A549 (cell line): ENCODE results near the gene MOK. TPM values are rescaled to one million over a fixed set of nuclear protein-coding genes. Genes with fewer than 3 reads are reported as not detected.

Experiments used
- ATAC-seq, 2 experiments: fragments of 200-7000 bp in 1 of 2; fragments of >200 bp in 1 of 2; cut with Nextera tagmentation in 1 of 2; cut with Tn5 transposase in 1 of 2; 3 replicates each; pipeline versions ENCODE4 v1.8.0 to v1.9.1; 2018 to 2020; ENCODE audit warnings: mild to moderate bottlenecking in 1 of 2, moderate library complexity in 1 of 2
- CTCF ChIA-PET: fragments of 300-600 bp; sonication (Branson Sonifier 250); formaldehyde crosslinking; extraction: SDS; loops from one replicate; lab custom pipeline; 2021; ENCODE audit warnings: antibody characterized with exemption, inconsistent platforms; lab: Yijun Ruan, JAX
- POLR2A ChIA-PET: fragments of 350-600 bp; formaldehyde crosslinking; extraction: SDS; loops from one replicate; lab custom pipeline; 2021; ENCODE audit warnings: antibody characterized with exemption, inconsistent platforms; lab: Yijun Ruan, JAX
- DNase-seq, 2 experiments: peaks; one replicate each; pipeline versions ENCODE4 v3.0.0 to v3.0.0-alpha.2; 2011 to 2016; ENCODE audit warnings: low read depth in 1 of 2, low spot score in 1 of 2
- FAIRE-seq: peaks from 2 replicates; lab custom pipeline; 2011; peaks lifted over from hg19 to GRCh38; lab: Jason Lieb, UNC
- H3K27ac ChIP-seq, 2 experiments: fragments of >200 bp; sonication (Bioruptor Twin); formaldehyde crosslinking; 3 replicates each; pipeline ENCODE4 v1.5.1; 2016 to 2017
- H3K4me1 ChIP-seq: fragments of >200 bp; sonication (Bioruptor Twin); formaldehyde crosslinking; 3 replicates; pipeline ENCODE4 v1.6.1; 2016
- H3K4me2 ChIP-seq: fragments of >200 bp; sonication (Bioruptor Twin); formaldehyde crosslinking; 3 replicates; pipeline ENCODE4 v1.6.1; 2016
- H3K4me3 ChIP-seq: fragments of >200 bp; sonication (Bioruptor Twin); formaldehyde crosslinking; 3 replicates; pipeline ENCODE4 v1.5.1; 2016
- H3K9me3 ChIP-seq: fragments of >200 bp; sonication (Bioruptor Twin); formaldehyde crosslinking; 3 replicates; pipeline ENCODE4 v1.6.1; 2016
- CEBPB ChIP-seq, 2 experiments: fragments of >200 bp in 1 of 2; sonication (Bioruptor Twin) in 1 of 2; formaldehyde crosslinking in 1 of 2; IDR thresholded peaks; 2 replicates each; pipeline ENCODE4 v1.6.1; 2012 to 2016
- CTCF ChIP-seq: fragments of >200 bp; sonication (Bioruptor Twin); formaldehyde crosslinking; IDR thresholded peaks from 3 replicates; pipeline ENCODE4 v1.5.1; 2016
- EHF ChIP-seq: fragments of 250-450 bp; sonication (Bioruptor Pico); IDR thresholded peaks from 2 replicates; pipeline ENCODE4 v1.5.0; 2020; ENCODE audit warnings: mild to moderate bottlenecking
- EHMT2 ChIP-seq: fragments of 200-600 bp; sonication (generic); IDR thresholded peaks from 2 replicates; pipeline ENCODE4 v1.6.1; 2016; ENCODE audit warnings: antibody characterized with exemption, low read depth, mild to moderate bottlenecking, moderate library complexity
- FOSB ChIP-seq: fragments of 250-450 bp; sonication (Bioruptor Pico); IDR thresholded peaks from 2 replicates; pipeline ENCODE4 v1.5.0; 2020; ENCODE audit warnings: mild to moderate bottlenecking, moderate library complexity
- GATA3 ChIP-seq: IDR thresholded peaks from 2 replicates; pipeline ENCODE4 v1.6.1; 2012; ENCODE audit warnings: borderline replicate concordance
- HDAC2 ChIP-seq: fragments of 200-600 bp; sonication (generic); IDR thresholded peaks from 2 replicates; pipeline ENCODE4 v1.6.1; 2016
- HES2 ChIP-seq: fragments of >200 bp; sonication (Bioruptor Twin); formaldehyde crosslinking; IDR thresholded peaks from 2 replicates; pipeline ENCODE4 v1.6.1; 2016
- HOXB13 ChIP-seq: fragments of 250-450 bp; sonication (Bioruptor Pico); IDR thresholded peaks from 2 replicates; pipeline ENCODE4 v1.5.0; 2020; ENCODE audit warnings: low read depth, mild to moderate bottlenecking, moderate library complexity
- HOXB5 ChIP-seq: fragments of 250-450 bp; sonication (Bioruptor Pico); IDR thresholded peaks from 2 replicates; pipeline ENCODE4 v1.5.0; 2020; ENCODE audit warnings: mild to moderate bottlenecking, moderate library complexity
- MAZ ChIP-seq: fragments of 150-350 bp; IDR thresholded peaks from 2 replicates; pipeline ENCODE4 v1.6.1; 2014; ENCODE audit warnings: antibody characterized with exemption, low read depth, low read length, borderline replicate concordance
- PBX3 ChIP-seq: IDR thresholded peaks from 2 replicates; pipeline ENCODE4 v1.6.1; 2012
- RAD21 ChIP-seq, 2 experiments: fragments of >200 bp in 1 of 2; sonication (Bioruptor Twin) in 1 of 2; formaldehyde crosslinking in 1 of 2; IDR thresholded peaks in 1 of 2; conservative IDR thresholded peaks in 1 of 2; 2 replicates in 1 of 2; 3 replicates in 1 of 2; pipeline ENCODE4 v1.6.1; 2012 to 2018; ENCODE audit warnings: inconsistent platforms in 1 of 2
- RARB ChIP-seq: fragments of 250-450 bp; sonication (Bioruptor Pico); IDR thresholded peaks from 2 replicates; pipeline ENCODE4 v1.8.0; 2021; ENCODE audit warnings: mild to moderate bottlenecking, moderate library complexity
- RCOR1 ChIP-seq: fragments of 150-350 bp; IDR thresholded peaks from 2 replicates; pipeline ENCODE4 v1.6.1; 2014; ENCODE audit warnings: antibody characterized with exemption, low read length, low read depth
- RFX5 ChIP-seq: fragments of 450-650 bp; IDR thresholded peaks from 2 replicates; pipeline ENCODE4 v1.7.1; 2014; ENCODE audit warnings: antibody characterized with exemption, mild to moderate bottlenecking, moderate library complexity
- RNF2 ChIP-seq: fragments of 200-600 bp; sonication (generic); IDR thresholded peaks from 2 replicates; pipeline ENCODE4 v1.6.1; 2016; ENCODE audit warnings: low read depth, mild to moderate bottlenecking, antibody characterized with exemption, moderate library complexity, borderline replicate concordance
- SMC3 ChIP-seq: fragments of >200 bp; sonication (Bioruptor Twin); formaldehyde crosslinking; IDR thresholded peaks from 3 replicates; pipeline ENCODE4 v1.6.1; 2018; ENCODE audit warnings: inconsistent platforms
- TP53 ChIP-seq: fragments of 250-450 bp; sonication (Bioruptor Pico); IDR thresholded peaks from 2 replicates; pipeline ENCODE4 v1.5.0; 2021; ENCODE audit warnings: mild to moderate bottlenecking, moderate library complexity
- USF2 ChIP-seq: fragments of 450-650 bp; IDR thresholded peaks from 2 replicates; pipeline ENCODE4 v1.6.1; 2014; ENCODE audit warnings: antibody characterized with exemption
- ZC3H11A ChIP-seq: fragments of 450-650 bp; IDR thresholded peaks from 2 replicates; pipeline ENCODE4 v1.6.1; 2014; ENCODE audit warnings: antibody characterized with exemption, mild to moderate bottlenecking
- ZNF302 ChIP-seq: fragments of 250-450 bp; sonication (Bioruptor Pico); IDR thresholded peaks from 2 replicates; pipeline ENCODE4 v1.9.0; 2021; ENCODE audit warnings: inconsistent platforms, mild to moderate bottlenecking, moderate library complexity
- WGBS: methylation state at CpG from one replicate; pipeline ENCODE4 v1.1.6; 2017; ENCODE audit errors: missing lambda C conversion rate; 5-methylcytosine and 5-hydroxymethylcytosine counted together
- polyA plus RNA-seq, 4 experiments: library from polyadenylated mRNA; depleted of rRNA in 3 of 4; stranded (reverse); fragments of >200 nt; fragmentation: RNase III in 1 of 4; extraction: RNeasy Plus Mini Kit Qiagen cat#74134 plus additional on column Dnase treatment in 1 of 4; gene quantifications; 2 replicates in 3 of 4; 3 replicates in 1 of 4; pipeline ENCODE4 v1.2.3, GENCODE V29; 2011 to 2017

Gene MOK
- polyA plus RNA-seq, 2 of the 4 experiments (the other 2 are of a cell fraction) = 12.6 to 18.5 TPM

GRCh38 chr14:102326583-102326982, 21.6 kb upstream of the MOK start:
- Histone ChIP-seq H3K4me1 (peaks cover 8% of the 10 kb centered on the region; the same call in 2 of the 3 replicates), H3K9me3 (no peaks in the 10 kb centered on the region), H3K4me2 (no peak overlapping the region), H3K27ac (no peak overlapping the region), H3K4me3 (no peak overlapping the region)
- POLR2A ChIA-PET = no interaction called here
- DNase-seq (no peak), FAIRE-seq (no peak), ATAC-seq (no peak)
- CTCF ChIA-PET = no interaction called here
- TF ChIP-seq GATA3 = no peak
- no peak for TF ChIP-seq FOSB (CRISPR knock-in tag)
- no peak for TF ChIP-seq RAD21 (conservative IDR thresholded peaks at IDR 0.05 in 1 of 2, IDR thresholded peaks at IDR 0.05 in 1 of 2)
- no peak for TF ChIP-seq HOXB13 (CRISPR knock-in tag)
- no peak for TF ChIP-seq SMC3
- 91% methylated on average over 14 of the region's 14 CpGs for WGBS

- FAIRE-seq (no peak), DNase-seq (no peak), ATAC-seq (no peak)
- no peak overlapping the region for H3K4me3 ChIP-seq
- no peak overlapping the region for H3K4me2 ChIP-seq
- ChIA-PET CTCF (interaction anchor here (1.1 kb wide), 3 partner anchors 9 to 230 kb away, joined by 4 to 7 read pairs (median 4); no protein-coding TSS in a partner anchor), POLR2A (no interaction called here)
- no peak overlapping the region for H3K27ac ChIP-seq
- TF ChIP-seq HES2 = no peak
- no peak for TF ChIP-seq RARB
- TF ChIP-seq CTCF = no peak
- no peak for TF ChIP-seq RCOR1
- no peak for TF ChIP-seq USF2
- no peak for TF ChIP-seq RNF2
- TF ChIP-seq CEBPB (IDR thresholded peaks at IDR 0.05) = no peak
- TF ChIP-seq FOSB (CRISPR knock-in tag) = no peak
- no peak for TF ChIP-seq TP53 (CRISPR knock-in tag)
- no peak for TF ChIP-seq HDAC2
- TF ChIP-seq RFX5 = no peak
- TF ChIP-seq SMC3 = no peak
- no peak for TF ChIP-seq ZNF302
- TF ChIP-seq EHMT2 = no peak
- TF ChIP-seq MAZ = no peak
- no peak for TF ChIP-seq EHF (CRISPR knock-in tag)
- no peak for TF ChIP-seq ZC3H11A
- no peak for TF ChIP-seq PBX3
- no peak for TF ChIP-seq HOXB5 (CRISPR knock-in tag)
- 81% methylated on average over 9 of the region's 9 CpGs for WGBS
- H3K4me1 ChIP-seq = peaks cover 10% of the 10 kb centered on the region; the same call in 2 of the 3 replicates
- H3K9me3 ChIP-seq = no peaks in the 10 kb centered on the region
These were observed 20.9 kb upstream of the MOK start for GRCh38 chr14:102325791-102326345.
